Measurements from ENCODE around the gene OR10D3.
"Not testable (repeated sequence)": the region's sequence is repeated elsewhere in the genome, so short reads cannot be mapped to it uniquely, and the experiment has no call there.

Gene OR10D3

DNA sequence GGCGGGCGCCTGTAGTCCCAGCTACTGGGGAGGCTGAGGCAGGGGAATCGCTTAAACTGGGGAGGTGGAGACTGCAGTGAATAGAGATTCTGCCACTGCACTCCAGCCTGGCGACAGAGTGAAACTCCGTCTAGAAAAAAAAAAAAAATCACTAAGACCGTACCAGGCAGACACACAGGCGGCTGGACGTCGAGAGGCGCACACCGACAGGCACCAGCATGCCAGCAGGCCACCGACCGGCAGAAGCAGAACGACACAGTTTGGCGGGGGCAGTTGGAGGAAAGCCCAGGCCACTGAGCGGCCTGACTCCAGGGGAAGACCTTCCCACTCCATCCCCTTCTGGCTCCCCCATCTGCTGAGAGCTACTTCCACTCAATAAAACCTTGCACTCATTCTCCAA, 17.5 kb downstream of the OR10D3 start:
- DNase-seq (ENCODE audit: low read depth in 1 of 2, low spot score in 1 of 2): no peak
- TF ChIP-seq JUND (IDR thresholded peaks at IDR 0.05; ENCODE audit: low read depth): no peak
- in situ Hi-C loops (cut with HindIII; ENCODE audit: low pct_unique_long_range_greater_than_20kb, low sequenced_read_pairs): no loop called here

DNA sequence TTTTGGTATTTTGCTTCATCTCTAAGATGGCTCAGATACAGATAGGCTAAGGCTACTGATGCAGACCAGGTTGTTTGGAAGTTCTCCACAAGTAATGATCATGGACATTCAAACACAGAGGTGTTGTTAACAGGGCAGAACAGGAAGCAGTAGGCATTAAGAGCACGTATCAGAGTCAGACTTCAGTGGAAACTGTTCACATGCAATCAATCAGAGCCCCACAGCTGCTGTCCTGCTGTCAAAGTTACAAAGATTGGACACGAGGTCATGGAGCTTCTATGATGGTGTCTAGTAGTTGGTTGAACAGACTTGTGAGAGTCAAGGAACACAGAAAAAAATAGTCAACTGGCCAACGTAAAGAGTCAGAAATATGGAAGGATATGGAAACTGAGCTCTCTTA, 19.8 kb downstream of the OR10D3 start:
- in situ Hi-C loops (cut with HindIII; ENCODE audit: low pct_unique_long_range_greater_than_20kb, low sequenced_read_pairs): no loop called here
- TF ChIP-seq JUND (IDR thresholded peaks at IDR 0.05; ENCODE audit: low read depth): no peak

DNA sequence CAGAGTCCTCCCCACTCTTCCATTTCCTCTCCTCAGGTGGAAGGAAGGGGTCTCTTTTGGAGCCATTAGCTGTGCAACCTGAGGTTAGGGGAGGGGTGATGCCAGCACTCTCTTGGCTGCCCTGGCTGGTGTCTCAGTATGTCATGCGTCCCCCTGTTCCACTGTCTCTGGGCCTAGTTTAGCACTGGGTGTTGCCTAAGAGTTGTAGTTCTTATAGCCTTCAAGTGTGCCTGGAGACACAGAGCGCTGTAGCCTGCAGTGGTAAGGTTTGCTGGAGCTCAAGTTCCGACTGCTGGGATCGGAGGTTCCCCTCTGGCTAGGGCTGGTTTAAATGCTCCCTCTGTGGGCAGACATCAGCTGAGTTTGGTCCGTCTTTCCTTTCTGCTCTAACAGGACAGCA, 20.9 kb downstream of the OR10D3 start:
- TF ChIP-seq JUND (IDR thresholded peaks at IDR 0.05; ENCODE audit: low read depth): no peak
- in situ Hi-C loops (cut with HindIII; ENCODE audit: low pct_unique_long_range_greater_than_20kb, low sequenced_read_pairs): no loop called here
- no peak for DNase-seq (ENCODE audit: low read depth in 1 of 2, low spot score in 1 of 2)

More for the DNA sequence above, 19.8 kb downstream of the OR10D3 start:
- DNase-seq (ENCODE audit: low read depth in 1 of 2, low spot score in 1 of 2): no peak

DNA sequence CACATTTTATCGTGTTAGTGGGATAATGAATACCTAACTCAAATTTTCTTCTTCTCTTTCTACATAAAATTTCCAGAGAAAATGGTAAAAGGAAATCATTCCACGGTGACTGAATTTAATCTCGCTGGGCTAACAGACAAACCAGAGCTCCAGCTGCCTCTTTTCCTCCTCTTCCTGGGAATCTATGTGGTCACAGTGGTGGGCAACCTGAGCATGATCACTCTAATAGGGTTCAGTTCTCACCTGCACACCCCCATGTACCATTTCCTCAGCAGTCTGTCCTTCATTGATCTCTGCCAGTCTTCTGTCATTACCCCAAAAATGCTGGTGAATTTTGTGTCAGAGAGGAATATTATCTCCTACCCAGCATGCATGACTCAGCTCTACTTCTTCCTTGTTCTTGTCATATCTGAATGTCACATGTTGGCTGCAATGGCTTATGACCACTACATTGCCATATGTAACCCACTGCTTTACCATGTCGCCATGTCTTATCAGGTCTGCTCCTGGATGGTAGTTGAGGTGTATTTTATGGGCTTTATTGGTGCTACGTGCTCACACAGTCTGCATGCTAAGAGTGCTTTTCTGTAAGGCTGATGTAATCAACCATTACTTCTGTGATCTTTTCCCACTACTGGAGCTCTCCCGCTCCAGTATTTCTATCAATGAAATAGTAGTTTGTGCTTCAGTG, 24.1 kb downstream of the OR10D3 start:
- no peak for DNase-seq (ENCODE audit: low read depth in 1 of 2, low spot score in 1 of 2)
- in situ Hi-C loops (cut with HindIII; ENCODE audit: low pct_unique_long_range_greater_than_20kb, low sequenced_read_pairs): no loop called here
- no peak for TF ChIP-seq JUND (IDR thresholded peaks at IDR 0.05; ENCODE audit: low read depth)

DNA sequence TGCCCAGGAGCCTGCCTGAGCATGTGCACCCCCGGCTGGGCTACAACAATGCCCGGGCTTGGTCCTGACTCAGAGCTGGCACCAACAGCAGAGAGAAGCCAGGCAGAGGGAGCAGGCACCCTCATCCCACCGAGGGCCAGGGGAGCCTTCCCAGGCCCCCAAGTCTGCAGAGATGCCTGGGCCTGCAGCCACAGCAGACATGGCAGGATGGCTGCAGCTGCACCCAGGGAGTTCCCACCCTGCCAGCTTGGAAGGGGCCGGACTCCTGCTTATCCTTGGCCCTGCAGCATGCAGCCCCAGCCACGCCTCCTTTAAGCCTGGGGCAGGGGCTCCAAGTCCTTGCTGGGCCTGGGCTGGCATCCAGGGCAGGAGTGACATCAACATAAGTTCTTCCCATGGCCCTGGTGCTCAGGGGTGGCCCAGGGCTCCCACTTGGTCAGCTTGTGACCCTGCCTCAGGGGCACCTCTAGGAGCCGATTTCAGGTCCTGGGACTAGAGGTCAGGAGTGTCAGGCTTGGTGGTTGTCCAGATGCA, 26.7 kb downstream of the OR10D3 start:
- TF ChIP-seq JUND (IDR thresholded peaks at IDR 0.05; ENCODE audit: low read depth): no peak
- in situ Hi-C loops (cut with HindIII; ENCODE audit: low pct_unique_long_range_greater_than_20kb, low sequenced_read_pairs): no loop called here
- DNase-seq (ENCODE audit: low read depth in 1 of 2, low spot score in 1 of 2): no peak

DNA sequence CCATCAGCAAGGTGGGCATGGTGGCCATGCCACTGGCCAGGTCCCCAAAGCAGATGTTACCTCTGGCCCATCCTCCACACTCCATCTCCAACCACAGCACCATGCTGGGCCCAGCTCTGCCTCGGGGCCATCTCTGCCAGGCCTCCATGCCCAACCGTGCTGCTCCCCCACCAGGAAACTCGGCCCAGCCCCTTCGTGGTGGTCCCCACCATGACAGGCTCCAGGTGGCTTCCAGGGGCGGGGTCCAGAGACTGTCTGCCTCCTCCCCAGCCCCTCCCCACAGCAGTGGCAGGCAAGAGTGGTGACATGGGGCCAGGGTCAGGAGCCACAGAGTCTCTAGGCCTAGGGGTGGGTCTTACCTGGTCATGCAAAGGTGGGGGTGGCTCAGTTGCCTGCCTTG, 27.3 kb downstream of the OR10D3 start:
- TF ChIP-seq JUND (IDR thresholded peaks at IDR 0.05; ENCODE audit: low read depth): no peak
- in situ Hi-C loops (cut with HindIII; ENCODE audit: low pct_unique_long_range_greater_than_20kb, low sequenced_read_pairs): no loop called here

DNA sequence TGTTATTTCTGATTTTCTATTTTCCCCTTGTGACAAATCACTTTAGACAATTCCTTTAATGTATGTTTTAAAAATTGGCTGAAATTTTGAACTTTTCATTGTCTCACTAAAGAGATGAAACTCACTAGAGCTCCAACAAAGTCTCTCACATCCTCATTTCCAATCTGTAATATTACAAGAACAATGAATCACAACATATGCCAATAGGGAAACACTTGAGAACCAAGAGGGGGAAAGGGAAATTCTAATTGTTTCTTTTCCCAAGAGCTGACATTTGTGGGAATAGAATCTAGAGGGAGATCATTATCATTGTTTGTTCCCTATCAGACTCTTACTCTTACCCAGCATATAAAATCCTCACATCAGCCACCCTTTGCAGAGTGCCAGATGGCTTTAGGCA, 28.2 kb downstream of the OR10D3 start:
- in situ Hi-C loops (cut with HindIII; ENCODE audit: low pct_unique_long_range_greater_than_20kb, low sequenced_read_pairs): no loop called here
- no peak for DNase-seq (ENCODE audit: low read depth in 1 of 2, low spot score in 1 of 2)
- no peak for TF ChIP-seq JUND (IDR thresholded peaks at IDR 0.05; ENCODE audit: low read depth)

More for the DNA sequence above, 27.3 kb downstream of the OR10D3 start:
- DNase-seq (ENCODE audit: low read depth in 1 of 2, low spot score in 1 of 2): no peak

DNA sequence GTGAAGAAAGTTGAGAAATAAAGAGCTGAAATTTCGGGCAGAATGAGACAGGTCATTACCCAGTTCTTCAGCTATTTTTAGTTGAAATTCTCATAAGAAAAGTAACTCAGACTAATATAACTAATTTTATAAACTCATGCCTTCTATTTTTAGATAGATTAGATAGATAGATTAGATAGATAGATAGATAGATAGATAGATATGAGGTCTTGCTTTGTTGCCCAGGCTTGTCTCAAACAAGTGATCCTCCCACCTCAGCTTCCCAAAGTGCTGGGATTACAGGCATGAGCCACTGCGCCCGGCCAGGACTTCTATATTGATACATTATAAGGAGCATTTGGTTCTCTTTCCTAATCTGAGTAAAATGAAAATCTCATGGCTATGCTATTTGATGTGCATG, 30.9 kb downstream of the OR10D3 start:
- in situ Hi-C loops (cut with HindIII; ENCODE audit: low pct_unique_long_range_greater_than_20kb, low sequenced_read_pairs): no loop called here
- no peak for TF ChIP-seq JUND (IDR thresholded peaks at IDR 0.05; ENCODE audit: low read depth)
- no peak for DNase-seq (ENCODE audit: low read depth in 1 of 2, low spot score in 1 of 2)

DNA sequence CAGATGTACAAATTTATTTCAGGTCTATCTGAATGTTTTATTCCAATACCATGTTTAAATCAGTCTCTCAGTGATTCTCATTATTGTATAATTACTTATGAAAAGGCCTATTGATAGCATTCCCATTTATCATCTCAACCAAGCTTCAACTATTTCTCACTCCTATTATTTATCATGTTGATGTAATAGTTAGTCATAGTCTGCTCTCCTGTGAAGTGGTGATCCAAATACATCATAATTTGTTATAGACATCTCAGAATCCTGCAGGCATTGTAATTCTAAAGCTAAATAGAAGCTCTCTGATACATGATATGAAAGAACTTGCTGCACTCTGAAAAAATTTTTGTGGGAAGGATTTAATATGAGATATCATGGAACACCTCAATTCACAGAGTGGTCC, 36.0 kb downstream of the OR10D3 start:
- no peak for TF ChIP-seq JUND (IDR thresholded peaks at IDR 0.05; ENCODE audit: low read depth)
- DNase-seq (ENCODE audit: low read depth in 1 of 2, low spot score in 1 of 2): no peak
- in situ Hi-C loops (cut with HindIII; ENCODE audit: low pct_unique_long_range_greater_than_20kb, low sequenced_read_pairs): no loop called here

DNA sequence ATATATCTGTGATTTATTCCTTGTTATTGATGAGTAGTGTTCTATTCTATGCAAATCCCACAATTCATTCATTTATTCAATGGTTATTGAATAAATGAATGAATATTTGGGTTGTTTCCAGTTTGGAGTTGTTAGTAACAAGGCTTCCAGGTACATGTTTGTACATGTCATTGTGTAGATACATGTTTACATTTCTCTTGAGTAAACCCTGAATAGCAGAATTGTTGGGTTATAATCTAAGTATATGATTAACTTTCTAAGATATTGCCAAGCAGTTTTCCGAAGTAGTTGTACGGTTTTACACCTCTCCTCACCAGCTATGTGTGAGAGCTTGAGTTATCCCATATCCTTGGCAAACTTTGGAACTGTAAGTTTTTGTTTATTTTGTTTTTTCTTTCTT, 39.3 kb downstream of the OR10D3 start:
- in situ Hi-C loops (cut with HindIII; ENCODE audit: low pct_unique_long_range_greater_than_20kb, low sequenced_read_pairs): no loop called here
- no peak for DNase-seq (ENCODE audit: low read depth in 1 of 2, low spot score in 1 of 2)
- no peak for TF ChIP-seq JUND (IDR thresholded peaks at IDR 0.05; ENCODE audit: low read depth)

DNA sequence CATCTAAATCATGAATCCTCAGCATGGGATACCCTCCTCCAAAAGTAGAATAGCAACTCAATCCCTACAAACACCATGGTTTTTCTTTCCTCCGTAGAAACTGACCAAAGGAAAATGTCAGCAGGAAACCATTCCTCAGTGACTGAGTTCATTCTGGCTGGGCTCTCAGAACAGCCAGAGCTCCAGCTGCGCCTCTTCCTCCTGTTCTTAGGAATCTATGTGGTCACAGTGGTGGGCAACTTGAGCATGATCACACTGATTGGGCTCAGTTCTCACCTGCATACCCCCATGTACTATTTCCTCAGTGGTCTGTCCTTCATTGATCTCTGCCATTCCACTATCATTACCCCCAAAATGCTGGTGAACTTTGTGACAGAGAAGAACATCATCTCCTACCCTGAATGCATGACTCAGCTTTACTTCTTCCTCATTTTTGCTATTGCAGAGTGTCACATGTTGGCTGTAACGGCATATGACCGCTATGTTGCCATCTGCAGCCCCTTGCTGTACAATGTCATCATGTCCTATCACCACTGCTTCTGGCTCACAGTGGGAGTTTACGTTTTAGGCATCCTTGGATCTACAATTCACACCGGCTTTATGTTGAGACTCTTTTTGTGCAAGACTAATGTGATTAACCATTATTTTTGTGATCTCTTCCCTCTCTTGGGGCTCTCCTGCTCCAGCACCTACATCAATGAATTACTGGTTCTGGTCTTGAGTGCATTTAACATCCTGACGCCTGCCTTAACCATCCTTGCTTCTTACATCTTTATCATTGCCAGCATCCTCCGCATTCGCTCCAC, 41.7 kb downstream of the OR10D3 start:
- in situ Hi-C loops (cut with HindIII; ENCODE audit: low pct_unique_long_range_greater_than_20kb, low sequenced_read_pairs); DNase-seq (ENCODE audit: low read depth in 1 of 2, low spot score in 1 of 2): not testable (repeated sequence)

DNA sequence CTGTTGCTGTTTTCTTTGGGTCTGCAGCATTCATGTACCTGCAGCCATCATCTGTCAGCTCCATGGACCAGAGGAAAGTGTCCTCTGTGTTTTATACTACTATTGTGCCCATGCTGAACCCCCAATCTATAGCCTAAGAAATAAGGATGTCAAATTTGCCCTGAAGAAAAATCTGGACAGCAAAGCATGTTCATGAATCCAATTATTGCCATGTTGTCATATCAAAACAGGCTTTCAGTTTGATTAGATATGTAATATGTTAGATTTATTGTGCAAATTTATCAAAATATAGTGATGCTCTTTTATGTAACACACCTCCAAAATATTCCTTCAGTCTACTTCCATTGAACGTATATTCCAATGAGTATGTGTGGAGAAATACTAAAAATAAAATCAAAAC, 42.3 kb downstream of the OR10D3 start:
- no peak for TF ChIP-seq JUND (IDR thresholded peaks at IDR 0.05; ENCODE audit: low read depth)
- no peak for DNase-seq (ENCODE audit: low read depth in 1 of 2, low spot score in 1 of 2)
- in situ Hi-C loops (cut with HindIII; ENCODE audit: low pct_unique_long_range_greater_than_20kb, low sequenced_read_pairs): no loop called here

DNA sequence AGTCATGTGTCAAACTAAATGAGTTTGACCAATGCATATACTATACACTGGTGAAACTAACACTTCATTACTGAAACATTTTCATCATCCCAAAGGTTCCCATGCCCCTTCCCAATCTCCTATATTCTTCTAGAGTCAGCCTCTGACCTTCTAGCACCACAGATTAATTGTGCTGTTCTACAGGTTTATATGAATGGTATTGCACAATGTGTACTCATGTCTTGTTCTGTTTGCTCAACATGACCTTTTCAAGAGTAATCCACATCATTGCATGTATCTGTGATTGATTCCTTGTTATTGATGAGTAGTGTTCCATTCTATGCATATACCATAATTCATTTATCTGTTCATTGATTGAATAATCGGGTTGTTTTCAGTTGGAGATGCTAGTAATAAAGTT, 50.2 kb downstream of the OR10D3 start:
- DNase-seq (ENCODE audit: low read depth in 1 of 2, low spot score in 1 of 2): no peak
- no peak for TF ChIP-seq JUND (IDR thresholded peaks at IDR 0.05; ENCODE audit: low read depth)
- in situ Hi-C loops (cut with HindIII; ENCODE audit: low pct_unique_long_range_greater_than_20kb, low sequenced_read_pairs): no loop called here

Measured in T47D (cell line).